A673 (cell line): ENCODE results near the gene MPP4.

ENCODE experiments used
- EZH2 ChIP-seq: fragments of 200-600 bp; sonication (generic); IDR thresholded peaks from 2 replicates; pipeline ENCODE4 v1.6.1; 2017; ENCODE audit warnings: borderline replicate concordance, low read depth, mild to moderate bottlenecking, mixed read lengths, antibody characterized with exemption, low read length; ENCODE audit not compliant: poor library complexity, severe bottlenecking
- TF ChIP-seq, protein P1 (sequence below): fragments of 300-800, 200-600 bp; sonication (generic); conservative IDR thresholded peaks from 2 replicates; pipeline ENCODE4 v1.5.1; 2017; ENCODE audit warnings: low read depth, mild to moderate bottlenecking, antibody characterized with exemption, low read length, moderate library complexity, mixed read lengths

DNA sequence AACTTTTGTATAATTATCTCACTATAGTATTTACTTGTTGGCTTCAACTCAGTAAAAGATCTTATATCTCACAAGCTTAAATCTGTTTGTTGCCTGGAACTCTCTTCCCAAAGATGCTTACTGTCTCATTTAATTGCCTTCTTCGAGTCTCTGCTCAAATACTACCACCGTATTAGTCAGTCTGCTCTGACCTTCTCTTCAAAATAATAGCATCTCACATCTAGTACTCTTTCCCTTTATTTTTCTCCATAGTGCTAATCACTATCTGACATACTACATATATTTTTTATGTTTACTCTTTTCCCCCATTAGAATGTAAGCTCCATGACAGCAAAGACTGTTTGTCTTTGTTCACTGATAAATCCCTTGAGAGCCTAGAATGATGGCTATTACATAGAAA, 10.6 kb upstream of the MPP4 start:
- TF ChIP-seq, protein P1, sequence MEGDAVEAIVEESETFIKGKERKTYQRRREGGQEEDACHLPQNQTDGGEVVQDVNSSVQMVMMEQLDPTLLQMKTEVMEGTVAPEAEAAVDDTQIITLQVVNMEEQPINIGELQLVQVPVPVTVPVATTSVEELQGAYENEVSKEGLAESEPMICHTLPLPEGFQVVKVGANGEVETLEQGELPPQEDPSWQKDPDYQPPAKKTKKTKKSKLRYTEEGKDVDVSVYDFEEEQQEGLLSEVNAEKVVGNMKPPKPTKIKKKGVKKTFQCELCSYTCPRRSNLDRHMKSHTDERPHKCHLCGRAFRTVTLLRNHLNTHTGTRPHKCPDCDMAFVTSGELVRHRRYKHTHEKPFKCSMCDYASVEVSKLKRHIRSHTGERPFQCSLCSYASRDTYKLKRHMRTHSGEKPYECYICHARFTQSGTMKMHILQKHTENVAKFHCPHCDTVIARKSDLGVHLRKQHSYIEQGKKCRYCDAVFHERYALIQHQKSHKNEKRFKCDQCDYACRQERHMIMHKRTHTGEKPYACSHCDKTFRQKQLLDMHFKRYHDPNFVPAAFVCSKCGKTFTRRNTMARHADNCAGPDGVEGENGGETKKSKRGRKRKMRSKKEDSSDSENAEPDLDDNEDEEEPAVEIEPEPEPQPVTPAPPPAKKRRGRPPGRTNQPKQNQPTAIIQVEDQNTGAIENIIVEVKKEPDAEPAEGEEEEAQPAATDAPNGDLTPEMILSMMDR: no peak
- no peak for TF ChIP-seq EZH2
